HepG2 (cell line): ENCODE measurements around the gene TTBK1. TPM values are rescaled to one million over a fixed set of nuclear protein-coding genes. Genes with fewer than 3 reads are reported as not detected.

ENCODE experiments used
- ATRX ChIP-seq: sonication (generic); formaldehyde crosslinking; IDR thresholded peaks from 2 replicates; pipeline ENCODE4 v1.4.0; 2020; ENCODE audit warnings: missing genetic modification reagents, borderline replicate concordance
- CENPT ChIP-seq: sonication (generic); formaldehyde crosslinking; IDR thresholded peaks from 2 replicates; pipeline ENCODE4 v1.8.0; 2022; ENCODE audit warnings: low read depth, mild to moderate bottlenecking, moderate library complexity, missing genetic modification reagents
- CHD4 ChIP-seq: fragments of 200-600 bp; sonication (generic); IDR thresholded peaks from 2 replicates; pipeline ENCODE4 v1.7.0; 2017; ENCODE audit warnings: mild to moderate bottlenecking, low read length, borderline replicate concordance
- FOXC1 ChIP-seq: sonication (generic); formaldehyde crosslinking; IDR thresholded peaks from 2 replicates; pipeline ENCODE4 v1.8.0; 2022; ENCODE audit warnings: mild to moderate bottlenecking, missing genetic modification reagents, borderline replicate concordance
- GPN1 ChIP-seq: sonication (generic); formaldehyde crosslinking; IDR thresholded peaks from 2 replicates; pipeline ENCODE4 v1.5.1; 2020; ENCODE audit warnings: missing genetic modification reagents, borderline replicate concordance
- HES4 ChIP-seq: sonication (generic); formaldehyde crosslinking; IDR thresholded peaks from 2 replicates; pipeline ENCODE4 v1.9.0; 2021; ENCODE audit warnings: mild to moderate bottlenecking, missing genetic modification reagents, borderline replicate concordance
- JUND ChIP-seq: sonication (generic); formaldehyde crosslinking; IDR thresholded peaks from 2 replicates; pipeline ENCODE4 v1.8.0; 2022; ENCODE audit warnings: mild to moderate bottlenecking, missing genetic modification reagents
- KAT8 ChIP-seq: IDR thresholded peaks from 2 replicates; pipeline ENCODE4 v1.6.1; 2016; ENCODE audit warnings: missing genetic modification reagents, missing compliant biosample characterization
- MLLT10 ChIP-seq: sonication (generic); formaldehyde crosslinking; IDR thresholded peaks from 2 replicates; pipeline ENCODE4 v1.4.0; 2020; ENCODE audit warnings: missing genetic modification reagents
- NFE2 ChIP-seq: sonication (generic); formaldehyde crosslinking; IDR thresholded peaks from 2 replicates; pipeline ENCODE4 v1.4.0; 2020; ENCODE audit warnings: missing genetic modification reagents
- NKX3-1 ChIP-seq: sonication (generic); formaldehyde crosslinking; IDR thresholded peaks from 2 replicates; pipeline ENCODE4 v1.5.0; 2020; ENCODE audit warnings: missing genetic modification reagents
- NONO ChIP-seq, 2 experiments: fragments of 450-650 bp in 1 of 2; sonication (generic) in 1 of 2; formaldehyde crosslinking in 1 of 2; IDR thresholded peaks in 1 of 2; conservative IDR thresholded peaks in 1 of 2; 2 replicates each; pipeline versions ENCODE4 v1.6.1 to v1.8.0; 2017 to 2022; ENCODE audit warnings: mild to moderate bottlenecking in 1 of 2, missing genetic modification reagents in 1 of 2, moderate library complexity in 1 of 2
- PAF1 ChIP-seq: IDR thresholded peaks from 2 replicates; pipeline ENCODE4 v1.6.1; 2016; ENCODE audit warnings: missing genetic modification reagents, missing compliant biosample characterization
- PAWR ChIP-seq: sonication (generic); formaldehyde crosslinking; IDR thresholded peaks from 2 replicates; pipeline ENCODE4 v1.4.0; 2020; ENCODE audit warnings: missing genetic modification reagents, mild to moderate bottlenecking, borderline replicate concordance
- RFXAP ChIP-seq: sonication (generic); formaldehyde crosslinking; IDR thresholded peaks from 2 replicates; pipeline ENCODE4 v1.4.0; 2020; ENCODE audit warnings: missing genetic modification reagents, borderline replicate concordance
- SIN3B ChIP-seq: fragments of 150-350 bp; IDR thresholded peaks from 2 replicates; pipeline ENCODE4 v1.6.1; 2014; ENCODE audit warnings: low read length
- SP5 ChIP-seq: IDR thresholded peaks from 2 replicates; pipeline ENCODE4 v1.6.1; 2016; ENCODE audit warnings: low read depth, borderline replicate concordance
- TEAD3 ChIP-seq: optimal IDR thresholded peaks from 2 replicates; pipeline ENCODE3; 2016; ENCODE audit warnings: borderline replicate concordance
- TGIF2 ChIP-seq: IDR thresholded peaks from 2 replicates; pipeline ENCODE4 v1.6.1; 2016; ENCODE audit warnings: control low read depth, missing compliant biosample characterization
- TP53 ChIP-seq: sonication (generic); formaldehyde crosslinking; conservative IDR thresholded peaks from 2 replicates; pipeline ENCODE4 v1.4.0; 2020; ENCODE audit warnings: missing genetic modification reagents
- U2AF2 ChIP-seq: fragments of 200-400 bp; formaldehyde crosslinking; IDR thresholded peaks from 2 replicates; pipeline ENCODE4 v1.6.1; 2017; ENCODE audit warnings: low read depth, mild to moderate bottlenecking, low read length
- YEATS2 ChIP-seq: sonication (generic); formaldehyde crosslinking; IDR thresholded peaks from 2 replicates; pipeline ENCODE4 v1.4.0; 2020; ENCODE audit warnings: missing genetic modification reagents, borderline replicate concordance
- ZNF124 ChIP-seq: sonication (generic); formaldehyde crosslinking; IDR thresholded peaks from 2 replicates; pipeline ENCODE4 v1.4.0; 2020; ENCODE audit warnings: missing genetic modification reagents
- ZNF251 ChIP-seq: sonication (generic); formaldehyde crosslinking; IDR thresholded peaks from 2 replicates; pipeline ENCODE4 v1.9.0; 2021; ENCODE audit warnings: mild to moderate bottlenecking, missing genetic modification reagents
- ZNF414 ChIP-seq: sonication (generic); formaldehyde crosslinking; IDR thresholded peaks from 2 replicates; pipeline ENCODE4 v1.5.0; 2020; ENCODE audit warnings: missing genetic modification reagents
- ZNF556 ChIP-seq: sonication (generic); formaldehyde crosslinking; IDR thresholded peaks from 2 replicates; pipeline ENCODE4 v1.4.0; 2020; ENCODE audit warnings: mild to moderate bottlenecking, missing genetic modification reagents, borderline replicate concordance
- ZSCAN22 ChIP-seq: sonication (generic); formaldehyde crosslinking; IDR thresholded peaks from 2 replicates; pipeline ENCODE4 v1.4.0; 2020; ENCODE audit warnings: mild to moderate bottlenecking, missing genetic modification reagents
- polyA plus RNA-seq, 8 experiments: library from polyadenylated mRNA; depleted of rRNA in 3 of 8; stranded (reverse) in 7 of 8; unstranded in 1 of 8; fragments of >200 nt; fragmentation: Illumina TruSeq in 4 of 8; extraction: Trizol in 4 of 8; gene quantifications; 2 replicates each; pipeline versions ENCODE4 v1.2.1 to v1.2.3, GENCODE V29; 2011 to 2016; ENCODE audit warnings: low read depth in 4 of 8, missing spikeins in 1 of 8, mixed read lengths in 1 of 8; ENCODE audit not compliant: insufficient read depth in 1 of 8
- total RNA-seq, 5 experiments: library from RNA; depleted of rRNA; stranded (reverse); fragments of >200 nt; fragmentation: Illumina TruSeq; extraction: Trizol; gene quantifications; 2 replicates each; pipeline ENCODE4 v1.2.3, GENCODE V29; 2016; ENCODE audit warnings: low read depth in 1 of 5
- TF ChIP-seq, protein P1 (sequence below): sonication (generic); formaldehyde crosslinking; IDR thresholded peaks from 2 replicates; pipeline ENCODE4 v1.5.0; 2020; ENCODE audit warnings: missing genetic modification reagents
- TF ChIP-seq, protein P2 (sequence below): sonication (generic); formaldehyde crosslinking; IDR thresholded peaks from 2 replicates; pipeline ENCODE4 v1.8.1; 2023; ENCODE audit warnings: mild to moderate bottlenecking, missing genetic modification reagents, borderline replicate concordance
- TF ChIP-seq, protein P3 (sequence below): sonication (generic); formaldehyde crosslinking; IDR thresholded peaks from 2 replicates; pipeline ENCODE4 v1.5.1; 2020; ENCODE audit warnings: missing genetic modification reagents, mild to moderate bottlenecking, borderline replicate concordance

The TTBK1 gene
- total and polyA plus RNA-seq, 2 of the 13 experiments (the other 11 are each of a cell fraction or from before 2014, with no cell fraction given) = 0.24 to 0.33 TPM

DNA sequence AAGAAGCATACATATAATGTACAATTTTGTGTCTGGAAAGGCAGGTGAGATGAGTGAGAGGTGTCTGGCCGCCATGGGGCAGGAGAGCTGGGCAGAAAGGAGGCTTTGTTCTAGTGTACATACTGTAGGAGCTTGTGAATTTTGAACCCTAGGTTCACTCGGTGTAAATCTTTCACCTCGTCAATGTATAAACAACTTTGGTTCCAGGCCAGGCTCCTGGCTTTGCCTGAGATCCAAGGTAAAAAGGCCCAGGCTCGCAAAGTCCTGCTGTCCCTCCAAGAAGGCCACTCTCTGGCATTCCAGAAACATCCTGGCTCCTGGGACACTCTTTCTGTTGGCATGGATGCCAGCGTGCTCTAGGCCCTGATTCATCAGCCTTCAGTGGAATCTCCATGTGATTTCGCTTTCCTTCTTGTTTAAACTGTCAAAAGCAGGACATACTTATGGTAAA, 47.6 kb downstream of the TTBK1 start (continued):
- TF ChIP-seq, protein P1, sequence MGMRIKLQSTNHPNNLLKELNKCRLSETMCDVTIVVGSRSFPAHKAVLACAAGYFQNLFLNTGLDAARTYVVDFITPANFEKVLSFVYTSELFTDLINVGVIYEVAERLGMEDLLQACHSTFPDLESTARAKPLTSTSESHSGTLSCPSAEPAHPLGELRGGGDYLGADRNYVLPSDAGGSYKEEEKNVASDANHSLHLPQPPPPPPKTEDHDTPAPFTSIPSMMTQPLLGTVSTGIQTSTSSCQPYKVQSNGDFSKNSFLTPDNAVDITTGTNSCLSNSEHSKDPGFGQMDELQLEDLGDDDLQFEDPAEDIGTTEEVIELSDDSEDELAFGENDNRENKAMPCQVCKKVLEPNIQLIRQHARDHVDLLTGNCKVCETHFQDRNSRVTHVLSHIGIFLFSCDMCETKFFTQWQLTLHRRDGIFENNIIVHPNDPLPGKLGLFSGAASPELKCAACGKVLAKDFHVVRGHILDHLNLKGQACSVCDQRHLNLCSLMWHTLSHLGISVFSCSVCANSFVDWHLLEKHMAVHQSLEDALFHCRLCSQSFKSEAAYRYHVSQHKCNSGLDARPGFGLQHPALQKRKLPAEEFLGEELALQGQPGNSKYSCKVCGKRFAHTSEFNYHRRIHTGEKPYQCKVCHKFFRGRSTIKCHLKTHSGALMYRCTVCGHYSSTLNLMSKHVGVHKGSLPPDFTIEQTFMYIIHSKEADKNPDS (CRISPR knock-in tag) = no peak
- TF ChIP-seq SP5 = peak; percentile 36; the same call in 1 of the 2 replicates
- 0 out of 2 replicates have a peak, but pooled peaks have one; percentile 42 for TF ChIP-seq ZNF414 (CRISPR knock-in tag)
- no peak for TF ChIP-seq ZSCAN22 (CRISPR knock-in tag)
- TF ChIP-seq NKX3-1 (CRISPR knock-in tag) = no peak
- no peak for TF ChIP-seq GPN1 (CRISPR knock-in tag)
- TF ChIP-seq CENPT = no peak
- TF ChIP-seq ATRX (CRISPR knock-in tag) = no peak
- TF ChIP-seq NONO (IDR thresholded peaks at IDR 0.05) = no peak
- TF ChIP-seq NONO (CRISPR knock-in tag; conservative IDR thresholded peaks at IDR 0.05) = 0 out of 2 replicates have a peak, but pooled peaks have one; percentile 55
- peak; percentile 59; the same call in 1 of the 2 replicates for TF ChIP-seq SIN3B
- TF ChIP-seq PAWR (CRISPR knock-in tag) = no peak
- no peak for TF ChIP-seq PAF1
- peak; percentile 79 for TF ChIP-seq TEAD3 (CRISPR knock-in tag)
- no peak for TF ChIP-seq MLLT10 (CRISPR knock-in tag)
- TF ChIP-seq, protein P2, sequence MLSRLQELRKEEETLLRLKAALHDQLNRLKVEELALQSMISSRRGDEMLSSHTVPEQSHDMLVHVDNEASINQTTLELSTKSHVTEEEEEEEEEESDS (CRISPR knock-in tag) = no peak
- no peak for TF ChIP-seq U2AF2
- no peak for TF ChIP-seq HES4
- no peak; the same call in 1 of the 2 replicates for TF ChIP-seq CHD4
- TF ChIP-seq YEATS2 (CRISPR knock-in tag) = peak; percentile 49; the same call in 1 of the 2 replicates
- TF ChIP-seq, protein P3, sequence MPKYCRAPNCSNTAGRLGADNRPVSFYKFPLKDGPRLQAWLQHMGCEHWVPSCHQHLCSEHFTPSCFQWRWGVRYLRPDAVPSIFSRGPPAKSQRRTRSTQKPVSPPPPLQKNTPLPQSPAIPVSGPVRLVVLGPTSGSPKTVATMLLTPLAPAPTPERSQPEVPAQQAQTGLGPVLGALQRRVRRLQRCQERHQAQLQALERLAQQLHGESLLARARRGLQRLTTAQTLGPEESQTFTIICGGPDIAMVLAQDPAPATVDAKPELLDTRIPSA (CRISPR knock-in tag) = no peak
- peak; percentile 89 for TF ChIP-seq RFXAP
- no peak; the same call in 1 of the 2 replicates for TF ChIP-seq TP53 (CRISPR knock-in tag)
- no peak; the same call in 1 of the 2 replicates for TF ChIP-seq FOXC1 (CRISPR knock-in tag)
- TF ChIP-seq TGIF2 (CRISPR knock-in tag) = peak; percentile 36; the same call in 1 of the 2 replicates
- no peak for TF ChIP-seq ZNF251 (CRISPR knock-in tag)
- TF ChIP-seq ZNF556 = no peak; the same call in 1 of the 2 replicates
- peak; percentile 80 for TF ChIP-seq KAT8 (CRISPR knock-in tag)
- peak; percentile 58; the same call in 1 of the 2 replicates for TF ChIP-seq ZNF124 (CRISPR knock-in tag)
- no peak for TF ChIP-seq NFE2 (CRISPR knock-in tag)
- no peak for TF ChIP-seq JUND (CRISPR knock-in tag)
